ENCODE results near the gene SAP30L.

GRCh38 chr5:154418344-154418820, 27.4 kb upstream of the SAP30L start:
- TF ChIP-seq POLR2A (IDR thresholded peaks at IDR 0.05; ENCODE audit: low read depth, low read length) (no peak), TAF1 (IDR thresholded peaks at IDR 0.05; ENCODE audit: low read depth, low read length) (no peak), POLR2AphosphoS5 (IDR thresholded peaks at IDR 0.05; ENCODE audit: low read depth, low read length) (no peak), SPI1 (IDR thresholded peaks at IDR 0.05; ENCODE audit: low read depth, low read length) (no peak), POU2F2 (IDR thresholded peaks at IDR 0.05; ENCODE audit: low read depth, low read length) (no peak)

Measured in GM12891 (cell line).